ENCODE data around the gene TMEM9. TPM values are rescaled to one million over a fixed set of nuclear protein-coding genes. Genes with fewer than 3 reads are reported as not detected.

Gene TMEM9
- total and polyA plus RNA-seq, 10 of the 15 experiments (the other 5 are each of a cell fraction or from before 2014, with no cell fraction given): 7.2 to 46.1 (median 17.3) TPM

DNA sequence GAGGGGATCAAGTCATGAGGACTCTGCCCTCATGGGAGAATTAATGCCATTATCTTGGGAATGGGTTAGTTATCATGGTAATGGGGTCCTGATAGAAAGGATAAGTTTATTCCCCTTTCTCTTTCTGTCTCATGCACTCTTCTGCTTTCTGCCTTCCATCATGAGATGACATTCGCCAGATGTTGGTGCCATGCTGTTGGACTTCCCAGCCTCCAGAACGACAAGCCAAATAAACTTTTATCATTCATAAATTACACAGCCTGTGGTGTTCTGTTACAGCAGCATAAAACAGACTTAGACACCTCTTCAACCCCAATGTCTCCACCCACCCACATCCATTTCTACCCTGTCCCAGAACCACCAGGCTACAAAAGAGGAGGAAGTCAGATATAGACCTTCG is 24.4 kb upstream of the TMEM9 start:
- ChIA-PET SMC1A (ENCODE audit: uncharacterized antibody, unreplicated experiment) (no interaction called here), POLR2A (no interaction called here), RAD21 (ENCODE audit: unreplicated experiment) (no interaction called here), CTCF (no interaction called here)
- Histone ChIP-seq H3K36me3 (ENCODE audit: control insufficient read depth in 2 of 2, insufficient read depth in 2 of 2, low read length in 1 of 2) (no peaks in the 10 kb centered on the region), H3K27me3 (replicated peaks in 1 of 2; ENCODE audit: control insufficient read depth in 2 of 2, insufficient read depth in 2 of 2, low read length in 1 of 2) (peaks cover 0 to 2% of the 10 kb centered on the region in 2 experiments; a peak in 3 of 4 replicates), H2AFZ (ENCODE audit: control insufficient read depth, low read depth, low read length) (no peak overlapping the region), H3K79me2 (ENCODE audit: control insufficient read depth, insufficient read depth, low read length) (no peaks in the 10 kb centered on the region), H3K4me3 (no peak overlapping the region), H3K27ac (ENCODE audit: control insufficient read depth, insufficient read depth) (no peak overlapping the region), H3K4me2 (ENCODE audit: control insufficient read depth, insufficient read depth) (no peak overlapping the region), H3K4me1 (ENCODE audit: control insufficient read depth, insufficient read depth, low read length) (no peaks in the 10 kb centered on the region), H3K9me3 (replicated peaks; ENCODE audit: control insufficient read depth, insufficient read depth, low read length) (no peaks in the 10 kb centered on the region), H4K20me1 (ENCODE audit: control insufficient read depth, insufficient read depth) (no peaks in the 10 kb centered on the region), H3K9ac (ENCODE audit: control insufficient read depth, insufficient read depth, low read length) (no peak overlapping the region)
- 4% methylated on average over 3 of the region's 3 CpGs for WGBS (ENCODE audit: insufficient coverage, insufficient replicate concordance, low lambda C conversion rate, missing lambda C conversion rate)
- no peak for FAIRE-seq
- ATAC-seq: no peak
- BruUV-seq (replicated peaks): no TSS peak
- no peak for TF ChIP-seq STAT3 (IDR thresholded peaks at IDR 0.05; ENCODE audit: low read depth, low read length)
- no peak for TF ChIP-seq KAT2A (conservative IDR thresholded peaks at IDR 0.05; ENCODE audit: control insufficient read depth, low read depth, low read length)
- TF ChIP-seq HCFC1 (IDR thresholded peaks at IDR 0.05; ENCODE audit: low read length): no peak
- no peak for TF ChIP-seq HDGF (IDR thresholded peaks at IDR 0.05)
- in situ Hi-C loops (cut with MboI) (no loop called here), intact Hi-C loops (cut with micrococcal nuclease; ENCODE audit: unreplicated experiment) (no loop called here)
- DNase-seq (ENCODE audit: low read depth, low spot score): no peak

DNA sequence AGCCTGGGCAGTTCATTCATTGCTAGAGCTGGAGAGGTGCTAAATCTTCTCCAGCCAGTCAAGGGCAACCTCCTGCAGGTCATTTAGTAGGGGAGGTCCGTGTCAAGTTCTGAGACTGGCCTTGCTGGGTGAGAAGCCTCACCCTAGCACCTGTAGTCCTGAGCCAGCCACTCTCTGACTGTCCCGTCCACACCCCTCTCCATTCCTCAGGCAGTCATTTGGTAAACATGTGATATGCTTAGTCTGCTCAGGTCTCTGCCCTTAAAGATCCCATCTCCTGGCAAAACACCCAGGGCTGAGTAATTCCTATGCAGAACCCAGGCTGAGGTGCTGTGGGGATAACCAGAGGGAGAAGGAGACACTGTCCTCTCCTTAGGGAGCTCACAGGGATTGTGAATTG is 22.7 kb upstream of the TMEM9 start:
- Histone ChIP-seq H3K27me3 (replicated peaks in 1 of 2; ENCODE audit: control insufficient read depth in 2 of 2, insufficient read depth in 2 of 2, low read length in 1 of 2) (peaks cover 0 to 2% of the 10 kb centered on the region in 2 experiments; a peak in 3 of 4 replicates), H2AFZ (ENCODE audit: control insufficient read depth, low read depth, low read length) (no peak overlapping the region), H3K27ac (ENCODE audit: control insufficient read depth, insufficient read depth) (no peak overlapping the region), H3K36me3 (ENCODE audit: control insufficient read depth in 2 of 2, insufficient read depth in 2 of 2, low read length in 1 of 2) (no peaks in the 10 kb centered on the region), H3K9me3 (replicated peaks; ENCODE audit: control insufficient read depth, insufficient read depth, low read length) (no peaks in the 10 kb centered on the region), H3K4me2 (ENCODE audit: control insufficient read depth, insufficient read depth) (no peak overlapping the region), H4K20me1 (ENCODE audit: control insufficient read depth, insufficient read depth) (no peaks in the 10 kb centered on the region), H3K4me1 (ENCODE audit: control insufficient read depth, insufficient read depth, low read length) (no peaks in the 10 kb centered on the region), H3K4me3 (no peak overlapping the region), H3K9ac (ENCODE audit: control insufficient read depth, insufficient read depth, low read length) (no peak overlapping the region), H3K79me2 (ENCODE audit: control insufficient read depth, insufficient read depth, low read length) (no peaks in the 10 kb centered on the region)
- SMC1A ChIA-PET (ENCODE audit: uncharacterized antibody, unreplicated experiment): no interaction called here
- DNase-seq (ENCODE audit: low read depth, low spot score) (no peak), FAIRE-seq (no peak), ATAC-seq (no peak)
- POLR2A ChIA-PET: no interaction called here
- in situ Hi-C loops (cut with MboI): no loop called here
- intact Hi-C loops (cut with micrococcal nuclease; ENCODE audit: unreplicated experiment): no loop called here
- RAD21 ChIA-PET (ENCODE audit: unreplicated experiment): no interaction called here
- WGBS (ENCODE audit: insufficient coverage, insufficient replicate concordance, low lambda C conversion rate, missing lambda C conversion rate): 27% methylated on average over 2 of the region's 2 CpGs
- CTCF ChIA-PET: no interaction called here
- BruUV-seq (replicated peaks): no TSS peak
- no peak for TF ChIP-seq KDM1A (IDR thresholded peaks at IDR 0.05; ENCODE audit: borderline replicate concordance)
- no peak for TF ChIP-seq IKZF2 (IDR thresholded peaks at IDR 0.05)
- TF ChIP-seq, protein P1, sequence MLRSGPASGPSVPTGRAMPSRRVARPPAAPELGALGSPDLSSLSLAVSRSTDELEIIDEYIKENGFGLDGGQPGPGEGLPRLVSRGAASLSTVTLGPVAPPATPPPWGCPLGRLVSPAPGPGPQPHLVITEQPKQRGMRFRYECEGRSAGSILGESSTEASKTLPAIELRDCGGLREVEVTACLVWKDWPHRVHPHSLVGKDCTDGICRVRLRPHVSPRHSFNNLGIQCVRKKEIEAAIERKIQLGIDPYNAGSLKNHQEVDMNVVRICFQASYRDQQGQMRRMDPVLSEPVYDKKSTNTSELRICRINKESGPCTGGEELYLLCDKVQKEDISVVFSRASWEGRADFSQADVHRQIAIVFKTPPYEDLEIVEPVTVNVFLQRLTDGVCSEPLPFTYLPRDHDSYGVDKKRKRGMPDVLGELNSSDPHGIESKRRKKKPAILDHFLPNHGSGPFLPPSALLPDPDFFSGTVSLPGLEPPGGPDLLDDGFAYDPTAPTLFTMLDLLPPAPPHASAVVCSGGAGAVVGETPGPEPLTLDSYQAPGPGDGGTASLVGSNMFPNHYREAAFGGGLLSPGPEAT (IDR thresholded peaks at IDR 0.05; ENCODE audit: low read depth): no peak
- TF ChIP-seq NFXL1 (IDR thresholded peaks at IDR 0.05; ENCODE audit: borderline replicate concordance): no peak
- TF ChIP-seq MYB (IDR thresholded peaks at IDR 0.05; ENCODE audit: borderline replicate concordance, low read depth, low read length): no peak
- no peak for TF ChIP-seq ESRRA (IDR thresholded peaks at IDR 0.05; ENCODE audit: low read length)
- TF ChIP-seq NR2C2 (IDR thresholded peaks at IDR 0.05; ENCODE audit: borderline replicate concordance, control insufficient read depth, insufficient read length, low read depth): no peak
- no peak for TF ChIP-seq IRF4 (IDR thresholded peaks at IDR 0.05; ENCODE audit: low read depth, low read length)
- TF ChIP-seq SRF (IDR thresholded peaks at IDR 0.05; ENCODE audit: low read depth in 2 of 2, low read length in 2 of 2): no peak
- TF ChIP-seq, protein P2, sequence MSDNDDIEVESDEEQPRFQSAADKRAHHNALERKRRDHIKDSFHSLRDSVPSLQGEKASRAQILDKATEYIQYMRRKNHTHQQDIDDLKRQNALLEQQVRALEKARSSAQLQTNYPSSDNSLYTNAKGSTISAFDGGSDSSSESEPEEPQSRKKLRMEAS (IDR thresholded peaks at IDR 0.05; ENCODE audit: low read depth, low read length): no peak
- no peak for TF ChIP-seq LARP7 (IDR thresholded peaks at IDR 0.05)
- no peak for TF ChIP-seq RAD21 (IDR thresholded peaks at IDR 0.05; ENCODE audit: insufficient read depth, low read depth, low read length)
- TF ChIP-seq CHD4 (IDR thresholded peaks at IDR 0.05): no peak
- no peak for TF ChIP-seq FOS (IDR thresholded peaks at IDR 0.05; ENCODE audit: borderline replicate concordance, extremely low read depth, insufficient read length)
- no peak for TF ChIP-seq SIN3A (IDR thresholded peaks at IDR 0.05; ENCODE audit: low read depth, low read length)
- TF ChIP-seq SREBF2 (IDR thresholded peaks at IDR 0.05; ENCODE audit: low read length): no peak
- TF ChIP-seq MTA2 (IDR thresholded peaks at IDR 0.05; ENCODE audit: low read depth): no peak

All from GM12878 (cell line).